Skeletal muscle tissue (tissue), 4 donors: ENCODE results near the gene HSD17B8. TPM values are rescaled to one million over a fixed set of nuclear protein-coding genes. Genes with fewer than 3 reads are reported as not detected.

Experiments
- H3K27ac ChIP-seq: one replicate; pipeline ENCODE4 v1.7.0; 2013; ENCODE audit warnings: mild to moderate bottlenecking, low read depth, low read length, inconsistent platforms
- H3K27me3 ChIP-seq, 3 donors: one replicate each; pipeline ENCODE4 v1.7.0; 2013; ENCODE audit warnings: low read length in 3 of 3; ENCODE audit not compliant: control insufficient read depth in 3 of 3, insufficient read depth in 3 of 3
- H3K36me3 ChIP-seq, 3 donors: one replicate each; pipeline ENCODE4 v1.7.0; 2013; ENCODE audit warnings: low read length in 3 of 3; ENCODE audit not compliant: control insufficient read depth in 3 of 3, insufficient read depth in 3 of 3
- H3K4me1 ChIP-seq, 3 donors: one replicate each; pipeline ENCODE4 v1.7.0; 2013; ENCODE audit warnings: low read length in 3 of 3, mild to moderate bottlenecking in 3 of 3; ENCODE audit not compliant: control insufficient read depth in 3 of 3, insufficient read depth in 3 of 3
- H3K4me3 ChIP-seq, 3 donors: one replicate each; pipeline ENCODE4 v1.7.0; 2013; ENCODE audit warnings: low read length in 3 of 3
- H3K9ac ChIP-seq, 3 donors: one replicate each; pipeline ENCODE4 v1.7.0; 2013; ENCODE audit warnings: low read length in 3 of 3, mild to moderate bottlenecking in 3 of 3, moderate library complexity in 2 of 3, low read depth in 1 of 3
- H3K9me3 ChIP-seq, 3 donors: one replicate each; pipeline ENCODE4 v1.7.0; 2013; ENCODE audit warnings: low read length in 3 of 3; ENCODE audit not compliant: control insufficient read depth in 3 of 3
- total RNA-seq: library from RNA; depleted of rRNA; stranded (reverse); fragments of >200 nt; gene quantifications from one replicate; pipeline ENCODE4 v1.2.3, GENCODE V29; 2014
- donor health status: Osteomylitis.

Gene HSD17B8
- total RNA-seq, 1 donor from 2014 or later, result 15.7 TPM

DNA sequence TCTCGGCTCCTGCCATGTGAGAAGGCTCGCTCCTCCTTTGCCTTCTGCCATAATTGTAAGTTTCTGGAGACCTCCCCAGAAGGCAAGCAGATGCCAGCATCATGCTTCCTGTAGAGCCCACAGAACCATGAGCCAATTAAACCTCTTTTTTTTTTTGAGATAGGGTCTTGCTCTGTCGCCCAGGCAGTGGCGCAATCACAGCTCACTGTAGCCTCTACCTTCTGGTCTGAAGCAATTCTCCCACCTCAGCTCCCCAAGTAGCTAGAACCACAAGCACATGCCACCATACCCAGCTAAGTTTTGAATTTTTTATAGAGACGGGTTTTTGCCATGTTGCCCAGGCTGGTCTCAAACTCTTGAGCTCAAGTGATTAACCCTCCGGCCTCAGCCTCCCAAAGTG lies 32.4 kb downstream of the HSD17B8 start:
- no peaks in the 10 kb centered on the region for H3K4me1 ChIP-seq
- H3K4me3 ChIP-seq, result no peak overlapping the region
- no peak overlapping the region for H3K9ac ChIP-seq
- H3K27me3 ChIP-seq, result peaks cover 12 to 18% (median 14%) of the 10 kb centered on the region in 3 donors
- H3K9me3 ChIP-seq, result no peaks in the 10 kb centered on the region
- no peak overlapping the region for H3K27ac ChIP-seq
- no peaks in the 10 kb centered on the region for H3K36me3 ChIP-seq

DNA sequence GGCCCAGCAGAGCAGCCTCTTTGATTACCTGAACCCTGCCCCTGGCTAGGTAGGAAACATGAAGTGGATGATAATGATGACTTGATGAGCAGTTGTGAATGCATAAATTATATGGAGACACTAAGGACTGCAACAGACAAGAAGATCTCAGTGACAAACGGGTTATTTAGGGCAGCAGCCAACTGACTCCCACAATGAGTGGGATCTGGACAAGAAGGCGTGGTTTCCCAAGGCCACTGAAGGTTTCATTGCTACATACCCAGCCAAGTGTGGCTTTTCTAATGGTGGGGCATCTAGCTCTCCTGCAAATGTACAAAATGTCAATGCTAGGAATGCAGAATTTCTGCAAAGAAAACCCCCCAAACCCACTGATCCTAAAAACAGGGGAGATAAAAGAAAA lies 33.3 kb downstream of the HSD17B8 start:
- Histone ChIP-seq H3K36me3 (no peaks in the 10 kb centered on the region), H3K27ac (no peak overlapping the region), H3K9me3 (no peaks in the 10 kb centered on the region), H3K4me3 (no peak overlapping the region), H3K9ac (no peak overlapping the region), H3K27me3 (peaks cover 14 to 18% (median 14%) of the 10 kb centered on the region in 3 donors), H3K4me1 (no peaks in the 10 kb centered on the region)

DNA sequence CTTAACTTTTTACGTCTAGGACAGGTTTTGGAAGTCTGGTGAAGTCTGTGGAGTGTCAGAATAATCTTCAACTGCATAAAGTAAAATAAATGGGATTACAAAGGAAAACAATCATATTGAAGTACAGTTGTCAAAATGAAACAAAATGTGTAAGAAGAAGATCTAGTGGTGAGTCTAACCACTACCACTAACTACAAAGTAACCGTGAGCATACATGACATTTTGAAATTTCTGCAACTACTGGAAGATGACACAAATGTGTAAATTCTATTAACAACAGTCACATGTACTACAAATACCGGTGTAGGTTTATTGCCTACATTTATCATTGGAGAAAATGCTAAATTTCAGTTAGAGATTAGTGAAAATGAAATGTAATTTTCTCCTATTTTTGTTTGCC lies 37.5 kb downstream of the HSD17B8 start:
- H3K36me3 ChIP-seq, result no peaks in the 10 kb centered on the region
- no peak overlapping the region for H3K4me3 ChIP-seq
- H3K4me1 ChIP-seq, result no peaks in the 10 kb centered on the region
- no peaks in the 10 kb centered on the region for H3K9me3 ChIP-seq
- no peak overlapping the region for H3K9ac ChIP-seq
- peaks cover 3 to 7% (median 4%) of the 10 kb centered on the region in 3 donors for H3K27me3 ChIP-seq
- H3K27ac ChIP-seq, result no peak overlapping the region

DNA sequence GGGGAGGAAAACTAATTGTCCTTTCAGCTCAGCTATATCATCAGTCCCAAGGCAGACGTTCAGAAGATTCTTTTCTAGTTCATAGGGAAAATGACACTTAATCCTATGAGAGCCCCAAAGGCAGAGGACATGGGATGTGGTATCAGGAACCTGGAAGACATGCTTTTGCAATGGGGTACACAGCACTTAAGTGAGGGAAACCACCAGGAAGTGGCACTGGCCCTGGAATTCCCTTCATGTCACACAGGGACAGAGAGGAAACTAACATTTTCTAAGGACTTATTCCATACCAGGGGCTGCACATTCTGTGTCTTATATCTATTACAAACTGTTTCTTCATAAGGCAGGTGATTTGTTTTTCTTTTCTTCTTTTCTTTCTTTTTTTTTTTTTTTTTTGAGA lies 39.0 kb downstream of the HSD17B8 start:
- Histone ChIP-seq H3K9ac (no peak overlapping the region), H3K27me3 (peaks cover 3 to 7% (median 4%) of the 10 kb centered on the region in 3 donors), H3K36me3 (no peaks in the 10 kb centered on the region), H3K4me1 (peaks cover 2 to 5% (median 2%) of the 10 kb centered on the region in 3 donors), H3K27ac (no peak overlapping the region), H3K9me3 (no peaks in the 10 kb centered on the region), H3K4me3 (no peak overlapping the region)

DNA sequence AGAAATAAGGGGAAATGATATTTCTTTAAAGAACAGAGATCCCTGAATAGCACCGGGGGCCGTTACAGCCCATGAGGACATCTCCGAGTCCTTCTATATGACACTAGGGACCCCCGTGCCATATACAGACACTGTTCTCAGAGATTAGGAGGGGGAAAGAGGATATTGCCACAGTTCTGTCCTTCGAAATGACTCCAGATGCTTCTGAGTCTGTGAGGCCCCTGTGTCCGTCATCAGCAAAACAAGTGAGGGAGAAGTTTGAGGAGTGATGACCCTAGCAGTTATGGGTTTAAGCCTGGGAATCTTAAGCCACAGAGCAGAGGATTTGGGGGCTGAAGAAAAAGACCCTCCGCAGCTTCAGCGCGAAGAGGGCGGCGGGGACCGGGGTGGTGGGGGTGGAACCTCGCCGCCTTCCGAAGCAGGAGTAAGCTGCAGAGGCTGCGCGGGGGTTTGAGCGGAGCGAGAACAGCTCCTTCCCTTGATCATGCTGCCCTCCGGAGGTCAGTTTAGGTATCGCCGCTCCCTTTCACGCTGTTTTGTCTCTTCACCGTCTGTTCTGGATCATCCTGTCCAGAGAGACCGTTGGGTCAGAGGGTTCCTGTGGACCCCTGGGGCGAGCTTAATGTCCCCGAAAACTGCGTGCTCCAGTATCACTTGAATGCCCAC lies 43.7 kb downstream of the HSD17B8 start:
- no peaks in the 10 kb centered on the region for H3K9me3 ChIP-seq
- H3K27ac ChIP-seq, result peak overlapping the region; percentile 94
- H3K4me1 ChIP-seq, result peaks cover 21 to 23% (median 22%) of the 10 kb centered on the region in 3 donors
- peaks cover 5 to 13% (median 12%) of the 10 kb centered on the region in 3 donors for H3K36me3 ChIP-seq
- H3K9ac ChIP-seq, result peak overlapping the region; percentile 84 to 97 (median 93)
- peak overlapping the region; percentile 82 to 92 (median 87) for H3K4me3 ChIP-seq
- no peaks in the 10 kb centered on the region for H3K27me3 ChIP-seq

DNA sequence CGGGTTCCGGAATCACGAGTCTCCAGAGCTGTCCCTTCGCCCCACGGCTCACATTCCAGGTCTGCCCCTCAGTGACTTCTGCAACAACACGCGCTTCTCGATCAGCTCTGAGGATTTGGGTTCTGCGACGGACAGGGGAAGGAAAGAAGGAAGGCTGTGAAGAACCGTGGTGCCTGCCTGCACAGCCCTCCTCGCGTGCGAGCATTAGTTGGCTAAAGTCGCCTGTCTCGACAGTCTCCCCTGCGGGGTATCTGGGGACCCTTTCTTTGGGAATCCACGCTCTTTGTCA lies 44.1 kb downstream of the HSD17B8 start:
- H3K27me3 ChIP-seq, result no peaks in the 10 kb centered on the region
- no peaks in the 10 kb centered on the region for H3K9me3 ChIP-seq
- peak overlapping the region; percentile 84 to 97 (median 93) for H3K9ac ChIP-seq
- H3K36me3 ChIP-seq, result peaks cover 5 to 13% (median 12%) of the 10 kb centered on the region in 3 donors
- H3K27ac ChIP-seq, result peak overlapping the region; percentile 94
- peaks cover 21 to 23% (median 22%) of the 10 kb centered on the region in 3 donors for H3K4me1 ChIP-seq
- H3K4me3 ChIP-seq, result peak overlapping the region; percentile 82 to 92 (median 87)

DNA sequence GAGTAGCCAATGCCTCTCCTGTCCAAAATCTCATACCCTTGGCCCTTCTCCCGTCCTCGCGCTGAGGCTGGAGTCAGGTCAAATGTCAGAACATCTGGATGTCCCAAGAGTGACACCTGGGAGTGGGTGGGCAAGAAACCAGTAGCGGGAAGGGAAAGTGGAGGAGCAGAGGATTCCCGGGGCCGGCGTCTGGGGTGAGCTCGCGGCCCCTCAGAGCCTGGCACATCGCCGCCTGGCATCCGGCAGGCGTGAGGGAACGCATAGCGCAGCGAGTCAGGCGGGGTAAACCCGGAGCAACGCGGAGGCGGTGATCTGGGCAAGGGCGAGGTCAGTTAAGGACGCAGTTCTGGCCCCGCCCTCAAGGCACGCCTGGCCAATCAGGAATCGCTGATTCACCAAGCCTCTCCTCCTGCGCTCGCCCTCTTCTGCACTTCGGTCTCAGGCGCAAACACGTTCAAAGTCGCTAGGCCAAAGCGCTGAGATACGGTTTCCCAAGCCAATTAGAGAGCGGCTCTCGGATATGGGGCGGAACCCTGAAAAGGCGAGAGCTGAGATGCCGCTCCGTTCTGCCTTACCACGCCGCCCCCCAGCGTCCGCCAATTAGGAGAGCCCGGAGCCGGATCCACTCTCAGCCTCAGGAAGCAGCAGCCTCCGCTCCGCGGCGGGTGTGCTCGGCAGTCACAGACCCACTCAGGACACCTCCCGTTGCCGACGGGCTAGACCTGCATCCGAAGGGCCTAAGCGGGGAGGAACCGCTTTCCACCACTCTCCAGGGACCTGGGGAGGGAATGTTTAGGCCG lies 44.7 kb downstream of the HSD17B8 start:
- Histone ChIP-seq H3K9me3 (no peaks in the 10 kb centered on the region), H3K36me3 (peaks cover 5 to 13% (median 12%) of the 10 kb centered on the region in 3 donors), H3K9ac (peak overlapping the region; percentile 88 to 97 (median 93)), H3K4me3 (peak overlapping the region; percentile 82 to 92 (median 87)), H3K27me3 (no peaks in the 10 kb centered on the region), H3K4me1 (peaks cover 21 to 23% (median 22%) of the 10 kb centered on the region in 3 donors), H3K27ac (peak overlapping the region; percentile 94)

DNA sequence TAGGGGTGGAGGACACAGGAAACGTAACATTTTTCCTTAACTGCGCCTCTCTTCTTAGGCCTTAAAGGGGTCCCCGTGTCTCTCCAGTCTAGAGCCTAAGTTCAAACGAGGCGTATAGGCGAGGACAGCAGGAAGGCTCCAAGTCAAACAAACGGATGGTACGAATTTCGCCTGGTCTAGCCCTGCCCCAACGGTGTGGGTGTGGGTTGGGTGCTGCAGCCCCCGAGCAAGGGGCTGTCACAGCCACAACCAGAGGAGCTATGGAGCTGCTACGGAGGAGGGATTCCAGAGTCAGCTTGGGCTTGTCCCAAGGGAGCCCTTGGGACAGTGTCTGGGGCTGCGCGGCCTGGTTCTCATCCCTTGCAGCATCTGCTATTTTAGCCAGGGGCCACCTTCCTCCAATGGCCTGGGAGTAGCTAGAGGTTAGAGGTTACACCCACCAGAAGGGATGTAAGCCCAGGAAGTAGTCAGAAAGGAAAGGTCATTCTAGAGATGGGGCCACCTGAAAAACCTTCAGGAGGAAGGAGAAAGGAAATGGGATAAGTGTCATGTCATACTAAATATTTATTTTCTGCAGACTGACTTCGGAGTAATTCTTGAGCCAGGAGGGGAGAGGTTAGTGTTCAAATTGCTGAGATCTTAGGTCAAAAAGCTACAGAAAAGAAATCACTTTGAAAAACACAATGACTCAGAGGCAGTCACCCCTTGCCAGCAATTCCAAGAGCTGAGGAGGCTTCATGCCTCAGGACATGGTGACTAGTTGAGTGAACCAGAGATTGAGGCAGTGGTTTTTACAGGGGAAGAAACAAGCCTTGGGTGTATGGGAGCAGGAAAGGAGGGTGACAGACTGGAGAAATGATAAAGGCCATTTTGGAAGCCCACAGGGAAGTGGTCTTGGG lies 45.5 kb downstream of the HSD17B8 start:
- H3K27ac ChIP-seq, result peak overlapping the region; percentile 94
- H3K4me1 ChIP-seq, result peaks cover 21 to 23% (median 22%) of the 10 kb centered on the region in 3 donors
- H3K36me3 ChIP-seq, result peaks cover 5 to 14% (median 12%) of the 10 kb centered on the region in 3 donors
- peak overlapping the region; percentile 88 to 97 (median 93) for H3K9ac ChIP-seq
- H3K27me3 ChIP-seq, result no peaks in the 10 kb centered on the region
- peak overlapping the region; percentile 79 to 92 (median 87) for H3K4me3 ChIP-seq
- no peaks in the 10 kb centered on the region for H3K9me3 ChIP-seq

DNA sequence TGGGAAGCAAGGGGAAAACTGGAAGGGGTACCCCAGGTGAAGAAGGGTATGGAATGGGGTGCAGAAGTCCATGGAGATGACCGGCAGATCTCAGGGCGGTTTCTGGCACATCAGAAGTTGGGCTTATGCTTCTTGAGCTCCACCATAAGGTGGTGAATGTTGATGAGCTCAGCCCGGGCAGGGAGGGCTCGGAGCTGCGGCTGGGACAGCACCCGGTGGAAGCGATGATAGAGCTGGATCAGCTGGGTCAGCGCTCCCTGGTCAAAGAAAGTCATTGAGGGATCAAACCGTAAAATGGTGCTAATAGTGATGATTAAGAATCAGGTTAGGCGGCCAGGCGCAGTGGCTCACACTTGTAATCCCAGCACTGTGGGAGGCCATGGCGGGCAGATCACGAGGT lies 46.3 kb downstream of the HSD17B8 start:
- no peak overlapping the region for H3K27ac ChIP-seq
- no peaks in the 10 kb centered on the region for H3K9me3 ChIP-seq
- peak overlapping the region in 1 of 3 donors; percentile 97 for H3K9ac ChIP-seq
- no peak overlapping the region for H3K4me3 ChIP-seq
- H3K27me3 ChIP-seq, result no peaks in the 10 kb centered on the region
- H3K4me1 ChIP-seq, result peaks cover 21 to 23% (median 22%) of the 10 kb centered on the region in 3 donors
- peaks cover 5 to 17% (median 14%) of the 10 kb centered on the region in 3 donors for H3K36me3 ChIP-seq
